Common myeloid progenitor, CD34-positive (primary cell): ENCODE results near the gene PMFBP1.

Source experiments
- CTCF ChIA-PET: fragments of 350-600 bp; sonication (Branson Sonifier 250); formaldehyde crosslinking; loops from one replicate; lab custom pipeline; 2021; ENCODE audit warnings: antibody characterized with exemption; lab: Charles Lee
- POLR2A ChIA-PET: fragments of 350-600 bp; sonication (Branson Sonifier 250); formaldehyde crosslinking; loops from one replicate; lab custom pipeline; 2021; ENCODE audit warnings: antibody characterized with exemption; lab: Charles Lee
- DNase-seq, 3 donors: peaks; one replicate each; pipeline versions ENCODE4 v3.0.0 to v3.0.0-alpha.2; 2013
- H3K27ac ChIP-seq, 2 experiments: 1 replicate in 1 of 2; 2 replicates in 1 of 2; pipeline ENCODE4 v1.7.0; 2013; ENCODE audit warnings: inconsistent platforms in 2 of 2, low read length in 2 of 2, mild to moderate bottlenecking in 2 of 2, low read depth in 1 of 2, moderate library complexity in 1 of 2; ENCODE audit not compliant: severe bottlenecking in 2 of 2, insufficient read depth in 1 of 2, poor library complexity in 1 of 2
- H3K27me3 ChIP-seq, 5 experiments: replicated peaks in 2 of 5; 1 replicate in 3 of 5; 2 replicates in 2 of 5; pipeline versions ENCODE4 v1.6.1 to v1.7.0; 2013; ENCODE audit warnings: low read length in 4 of 5, mild to moderate bottlenecking in 2 of 5, moderate library complexity in 2 of 5, inconsistent platforms in 1 of 5; ENCODE audit not compliant: insufficient read depth in 5 of 5, control insufficient read depth in 4 of 5
- H3K36me3 ChIP-seq, 4 experiments: 1 replicate in 2 of 4; 2 replicates in 2 of 4; pipeline versions ENCODE4 v1.6.1 to v1.7.0; 2013; ENCODE audit warnings: low read length in 3 of 4, control low read depth in 1 of 4, mild to moderate bottlenecking in 1 of 4; ENCODE audit not compliant: control insufficient read depth in 4 of 4, insufficient read depth in 4 of 4
- H3K4me1 ChIP-seq, 4 experiments: 1 replicate in 3 of 4; 2 replicates in 1 of 4; pipeline versions ENCODE4 v1.6.1 to v1.7.1; 2013; ENCODE audit warnings: low read length in 3 of 4, mild to moderate bottlenecking in 3 of 4, control low read depth in 1 of 4, inconsistent platforms in 1 of 4, moderate library complexity in 1 of 4; ENCODE audit not compliant: control insufficient read depth in 4 of 4, insufficient read depth in 4 of 4; ENCODE audit errors: control extremely low read depth in 1 of 4
- H3K4me3 ChIP-seq, 7 experiments: 1 replicate in 4 of 7; 2 replicates in 3 of 7; pipeline versions ENCODE4 v1.5.1 to v1.7.0; 2013; ENCODE audit warnings: mild to moderate bottlenecking in 7 of 7, low read length in 6 of 7, moderate library complexity in 6 of 7, inconsistent platforms in 2 of 7, low read depth in 2 of 7, control low read depth in 1 of 7; ENCODE audit not compliant: insufficient read depth in 4 of 7, control insufficient read depth in 1 of 7; ENCODE audit errors: extremely low read depth in 1 of 7
- H3K9me3 ChIP-seq, 5 experiments: 1 replicate in 4 of 5; 2 replicates in 1 of 5; pipeline versions ENCODE4 v1.6.1 to v1.7.1; 2013; ENCODE audit warnings: low read length in 4 of 5, mild to moderate bottlenecking in 2 of 5, inconsistent platforms in 1 of 5, low read depth in 1 of 5, moderate library complexity in 1 of 5; ENCODE audit not compliant: control insufficient read depth in 4 of 5, insufficient read depth in 2 of 5; ENCODE audit errors: control extremely low read depth in 1 of 5
- WGBS: methylation state at CpG from one replicate; pipeline ENCODE4 v1.1.5; 2013; ENCODE audit not compliant: insufficient coverage; 5-methylcytosine and 5-hydroxymethylcytosine counted together

PMFBP1 gene

DNA sequence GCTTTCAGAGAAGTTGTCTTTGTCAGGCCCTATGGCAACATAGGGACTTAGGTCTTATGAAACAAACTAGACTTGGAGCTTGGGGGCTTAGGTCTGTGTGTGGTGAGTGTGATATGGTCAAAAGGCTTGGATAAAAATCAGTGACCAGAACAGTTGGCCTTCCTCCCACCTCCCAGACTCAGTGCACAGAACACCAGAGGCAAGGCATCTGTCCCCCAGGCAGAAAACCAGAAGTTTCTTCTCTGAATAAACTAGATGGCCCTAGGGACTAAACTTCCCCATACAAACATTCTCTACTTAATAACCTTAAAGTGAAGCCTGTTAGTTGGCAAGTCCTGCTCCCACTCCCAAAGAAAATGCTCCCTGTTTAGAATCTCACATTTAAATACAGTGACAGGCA lies 39.2 kb upstream of the PMFBP1 start:
- ChIA-PET POLR2A (no interaction called here), CTCF (no interaction called here)
- no peak for DNase-seq
- Histone ChIP-seq H3K27me3 (no peaks in the 10 kb centered on the region), H3K9me3 (peaks cover 0 to 10% (median 0%) of the 10 kb centered on the region in 5 experiments), H3K36me3 (no peaks in the 10 kb centered on the region), H3K4me3 (no peak overlapping the region), H3K27ac (no peak overlapping the region), H3K4me1 (no peaks in the 10 kb centered on the region)

GRCh38 chr16:72210555-72210954 lies 38.6 kb upstream of the PMFBP1 start:
- POLR2A ChIA-PET: no interaction called here
- DNase-seq: no peak
- Histone ChIP-seq H3K4me3 (no peak overlapping the region), H3K4me1 (no peaks in the 10 kb centered on the region), H3K9me3 (peaks cover 0 to 8% (median 0%) of the 10 kb centered on the region in 5 experiments), H3K27ac (no peak overlapping the region), H3K36me3 (no peaks in the 10 kb centered on the region), H3K27me3 (no peaks in the 10 kb centered on the region)
- WGBS: 100% methylated on average over 3 of the region's 3 CpGs
- CTCF ChIA-PET: no interaction called here

DNA sequence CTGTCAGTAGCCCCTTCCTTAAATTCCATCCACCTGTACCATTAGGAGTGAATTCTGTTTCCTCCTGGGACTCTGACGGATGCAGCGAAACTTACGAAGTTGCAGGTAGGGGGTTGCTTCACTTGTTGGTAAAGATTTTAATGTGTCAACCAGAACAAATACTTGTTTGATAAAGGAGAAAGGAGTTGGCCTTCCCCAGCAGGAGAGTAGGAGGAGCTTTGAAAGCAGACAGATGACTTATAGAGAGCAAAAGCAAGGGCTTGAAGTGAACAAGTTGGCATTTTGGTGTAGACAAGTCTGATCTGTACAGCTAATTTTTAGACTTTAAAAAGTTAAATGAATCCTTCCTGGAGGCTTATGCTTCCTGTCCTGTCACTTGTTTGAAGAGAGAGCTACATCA lies 38.1 kb upstream of the PMFBP1 start:
- CTCF ChIA-PET: no interaction called here
- no peaks in the 10 kb centered on the region for H3K36me3 ChIP-seq
- POLR2A ChIA-PET: no interaction called here
- H3K4me1 ChIP-seq: no peaks in the 10 kb centered on the region
- no peak overlapping the region for H3K4me3 ChIP-seq
- H3K27me3 ChIP-seq: no peaks in the 10 kb centered on the region
- H3K9me3 ChIP-seq: peaks cover 0 to 4% (median 0%) of the 10 kb centered on the region in 5 experiments
- no peak overlapping the region for H3K27ac ChIP-seq
- DNase-seq: no peak
- WGBS: no CpG with 5 or more reads among the region's 3 CpGs

- DNase-seq: no peak
- POLR2A ChIA-PET: no interaction called here
- H3K4me1 ChIP-seq: peaks cover 9 to 28% (median 18%) of the 10 kb centered on the region in 4 experiments
- CTCF ChIA-PET: interaction anchor here (1.5 kb wide), 1 partner anchor 10 kb away, joined by 4 read pairs; no protein-coding TSS in a partner anchor
- H3K9me3 ChIP-seq: no peaks in the 10 kb centered on the region
- no peaks in the 10 kb centered on the region for H3K27me3 ChIP-seq
- 100% methylated on average over 1 of the region's 3 CpGs for WGBS
- H3K27ac ChIP-seq: no peak overlapping the region
- no peak overlapping the region for H3K4me3 ChIP-seq
- H3K36me3 ChIP-seq: no peaks in the 10 kb centered on the region
Observed at GRCh38 chr16:72206299-72206698, 34.3 kb upstream of the PMFBP1 start.

DNA sequence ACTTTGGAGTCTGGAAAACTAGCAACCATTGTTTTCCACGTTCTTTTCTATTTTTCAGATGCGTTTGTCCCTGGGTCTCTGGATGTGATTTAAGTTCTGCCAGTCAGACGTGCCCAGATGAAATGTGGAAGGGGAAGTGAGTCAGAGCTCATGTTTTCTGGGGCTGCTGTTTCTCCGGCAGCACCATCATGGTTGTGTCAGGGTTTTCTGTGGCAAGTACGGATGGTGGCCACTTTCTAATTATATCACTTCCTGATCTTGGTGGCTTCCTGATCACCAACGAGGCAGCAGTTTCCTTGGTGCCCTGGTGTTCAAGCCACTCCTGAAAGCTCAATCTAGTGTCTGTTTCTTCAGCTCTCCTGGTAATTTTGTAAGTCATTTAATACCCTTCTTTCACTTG lies 31.4 kb upstream of the PMFBP1 start:
- H3K27ac ChIP-seq: peak overlapping the region; percentile 35 to 70
- H3K36me3 ChIP-seq: no peaks in the 10 kb centered on the region
- peaks cover 9 to 28% (median 18%) of the 10 kb centered on the region in 4 experiments for H3K4me1 ChIP-seq
- ChIA-PET POLR2A (no interaction called here), CTCF (no interaction called here)
- 0% methylated on average over 5 of the region's 6 CpGs for WGBS
- H3K27me3 ChIP-seq: no peaks in the 10 kb centered on the region
- DNase-seq: peak; percentile 62 to 91 (median 85)
- peak overlapping the region in 5 of 7 experiments; percentile 25 to 61 (median 46) for H3K4me3 ChIP-seq
- no peaks in the 10 kb centered on the region for H3K9me3 ChIP-seq

GRCh38 chr16:72202014-72202413 lies 30.1 kb upstream of the PMFBP1 start:
- 80% methylated on average over 1 of the region's 2 CpGs for WGBS
- CTCF ChIA-PET: no interaction called here

DNA sequence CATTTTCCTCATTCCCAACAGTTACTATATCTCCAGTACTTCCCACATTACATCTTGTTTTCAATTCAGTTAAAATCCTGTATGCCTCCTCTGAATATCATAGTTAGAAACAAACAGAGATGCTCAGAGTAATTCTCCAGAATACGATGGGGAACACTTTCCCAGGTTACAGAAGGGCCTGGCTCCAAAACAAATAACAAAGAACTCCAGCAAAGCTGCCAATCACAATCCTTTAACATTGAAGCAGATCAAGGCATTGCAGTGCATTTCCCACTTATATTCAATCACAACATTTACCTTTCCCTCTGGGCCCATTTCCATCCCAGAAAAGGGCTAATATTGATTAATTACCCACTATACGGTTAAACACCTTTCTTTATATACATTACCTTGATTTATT lies 29.4 kb upstream of the PMFBP1 start:
- ChIA-PET CTCF (interaction anchor here (0.9 kb wide), 1 partner anchor 23 kb away, joined by 3 read pairs; no protein-coding TSS in a partner anchor), POLR2A (interaction anchor here (0.6 kb wide), 1 partner anchor 403 kb away, joined by 3 read pairs; no protein-coding TSS in a partner anchor)

More at GRCh38 chr16:72202014-72202413, 30.1 kb upstream of the PMFBP1 start:
- H3K27me3 ChIP-seq: no peaks in the 10 kb centered on the region
- peak in 2 of 3 donors; percentile 37 to 54 for DNase-seq
- H3K4me1 ChIP-seq: peaks cover 9 to 28% (median 18%) of the 10 kb centered on the region in 4 experiments
- H3K36me3 ChIP-seq: no peaks in the 10 kb centered on the region
- POLR2A ChIA-PET: no interaction called here
- no peak overlapping the region for H3K4me3 ChIP-seq
- H3K9me3 ChIP-seq: no peaks in the 10 kb centered on the region
- H3K27ac ChIP-seq: no peak overlapping the region

More for the DNA sequence above, 29.4 kb upstream of the PMFBP1 start:
- no CpG with 5 or more reads among the region's 2 CpGs for WGBS
- Histone ChIP-seq H3K36me3 (no peaks in the 10 kb centered on the region), H3K27ac (no peak overlapping the region), H3K4me1 (peaks cover 9 to 28% (median 18%) of the 10 kb centered on the region in 4 experiments), H3K4me3 (no peak overlapping the region), H3K9me3 (no peaks in the 10 kb centered on the region), H3K27me3 (no peaks in the 10 kb centered on the region)
- no peak for DNase-seq
